WTC11 (cell line): ENCODE results near the gene MTCL1. TPM values are rescaled to one million over a fixed set of nuclear protein-coding genes. Genes with fewer than 3 reads are reported as not detected.

Experiments used
- ATAC-seq: fragments of 200-7000 bp; cut with Tn5 transposase; 2 replicates; pipeline ENCODE4 v1.10.0; 2021; ENCODE audit warnings: mild to moderate bottlenecking, moderate library complexity
- CTCF ChIA-PET: fragments of 300-600 bp; sonication (Branson Sonifier 250); formaldehyde crosslinking; loops from one replicate; lab custom pipeline; 2021; ENCODE audit warnings: antibody characterized with exemption; lab: Charles Lee
- POLR2A ChIA-PET: fragments of 350-600 bp; sonication (Branson Sonifier 250); formaldehyde crosslinking; loops from one replicate; lab custom pipeline; 2021; ENCODE audit warnings: antibody characterized with exemption; lab: Charles Lee
- DNase-seq: peaks from one replicate; pipeline ENCODE4 v3.0.0; 2021; ENCODE audit warnings: low spot score
- H3K27ac Mint-ChIP-seq: 2 replicates; pipeline ENCODE4 v1.8.0; 2021; ENCODE audit warnings: mixed read lengths
- H3K27me3 Mint-ChIP-seq: 2 replicates; pipeline ENCODE4 v1.8.0; 2021; ENCODE audit warnings: low read depth, mild to moderate bottlenecking, moderate library complexity, mixed read lengths
- H3K36me3 Mint-ChIP-seq: 2 replicates; pipeline ENCODE4 v1.8.0; 2021; ENCODE audit warnings: mixed read lengths
- H3K4me1 Mint-ChIP-seq: 2 replicates; pipeline ENCODE4 v1.8.0; 2022; ENCODE audit warnings: mixed read lengths
- H3K4me3 Mint-ChIP-seq: 2 replicates; pipeline ENCODE4 v1.8.0; 2021; ENCODE audit warnings: mild to moderate bottlenecking, moderate library complexity, mixed read lengths
- H3K9me3 Mint-ChIP-seq: 2 replicates; pipeline ENCODE4 v1.8.0; 2021; ENCODE audit warnings: mixed read lengths
- ATF2 ChIP-seq: sonication (generic); formaldehyde crosslinking; IDR thresholded peaks from 2 replicates; pipeline ENCODE4 v1.8.1; 2022; ENCODE audit warnings: low read depth, missing genetic modification reagents, borderline replicate concordance
- CREM ChIP-seq: sonication (generic); formaldehyde crosslinking; IDR thresholded peaks from 2 replicates; pipeline ENCODE4 v1.8.1; 2022; ENCODE audit warnings: mild to moderate bottlenecking, missing genetic modification reagents, moderate library complexity
- CTCF ChIP-seq: fragments of 200-600 bp; IDR thresholded peaks from 2 replicates; pipeline ENCODE4 v1.8.0; 2022; ENCODE audit warnings: antibody characterized with exemption
- E2F1 ChIP-seq: sonication (generic); formaldehyde crosslinking; IDR thresholded peaks from 2 replicates; pipeline ENCODE4 v1.8.0; 2022; ENCODE audit warnings: mild to moderate bottlenecking, missing genetic modification reagents
- ERG ChIP-seq: fragments of 250-450 bp; sonication (Bioruptor Pico); IDR thresholded peaks from 2 replicates; pipeline ENCODE4 v1.8.0; 2021; ENCODE audit warnings: mild to moderate bottlenecking
- FOXJ3 ChIP-seq: sonication (generic); formaldehyde crosslinking; IDR thresholded peaks from 2 replicates; pipeline ENCODE4 v1.9.0; 2021; ENCODE audit warnings: missing genetic modification reagents, mild to moderate bottlenecking, borderline replicate concordance
- GRHL2 ChIP-seq: fragments of 250-450 bp; sonication (Bioruptor Pico); IDR thresholded peaks from 2 replicates; pipeline ENCODE4 v1.8.0; 2022; ENCODE audit warnings: mild to moderate bottlenecking, moderate library complexity; ENCODE audit not compliant: insufficient replicate concordance, severe bottlenecking
- PRDM15 ChIP-seq: sonication (generic); formaldehyde crosslinking; IDR thresholded peaks from 2 replicates; pipeline ENCODE4 v1.8.0; 2022; ENCODE audit warnings: missing genetic modification reagents
- PREB ChIP-seq: sonication (generic); formaldehyde crosslinking; IDR thresholded peaks from 2 replicates; pipeline ENCODE4 v1.8.1; 2022; ENCODE audit warnings: mild to moderate bottlenecking, missing genetic modification reagents, moderate library complexity, borderline replicate concordance
- RORB ChIP-seq: fragments of 250-450 bp; sonication (Bioruptor Pico); IDR thresholded peaks from 2 replicates; pipeline ENCODE4 v1.9.0; 2021; ENCODE audit warnings: mild to moderate bottlenecking
- SP1 ChIP-seq: sonication (generic); formaldehyde crosslinking; conservative IDR thresholded peaks from 2 replicates; pipeline ENCODE4 v1.8.1; 2022; ENCODE audit warnings: missing genetic modification reagents
- USF2 ChIP-seq: sonication (generic); formaldehyde crosslinking; IDR thresholded peaks from 2 replicates; pipeline ENCODE4 v1.8.1; 2023; ENCODE audit warnings: mild to moderate bottlenecking, missing genetic modification reagents, moderate library complexity
- ZNF416 ChIP-seq: fragments of 250-450 bp; sonication (Bioruptor Pico); IDR thresholded peaks from 2 replicates; pipeline ENCODE4 v1.9.0; 2021; ENCODE audit warnings: mild to moderate bottlenecking, inconsistent platforms
- ZSCAN18 ChIP-seq: fragments of 250-450 bp; sonication (Bioruptor Pico); IDR thresholded peaks from 2 replicates; pipeline ENCODE4 v2.1.2; 2022; ENCODE audit warnings: mild to moderate bottlenecking, moderate library complexity
- total RNA-seq: library from RNA; stranded (reverse); gene quantifications from 3 replicates; pipeline ENCODE4 v1.2.3, GENCODE V29; 2021

The MTCL1 gene
- total RNA-seq, 1 experiment from 2014 or later, result 64.3 TPM

- no peak overlapping the region for H3K4me3 Mint-ChIP-seq
- DNase-seq (no peak), ATAC-seq (no peak)
- CTCF ChIA-PET, result interaction anchor here (0.6 to 1.0 kb wide), 2 partner anchors 8 to 10 kb away, joined by 3 read pairs; no protein-coding TSS in a partner anchor
- H3K36me3 Mint-ChIP-seq, result peaks cover 3% of the 10 kb centered on the region; the same call in 1 of the 2 replicates
- POLR2A ChIA-PET, result no interaction called here
- H3K27me3 Mint-ChIP-seq, result no peaks in the 10 kb centered on the region
- peaks cover 57% of the 10 kb centered on the region for H3K4me1 Mint-ChIP-seq
- H3K27ac Mint-ChIP-seq, result no peak overlapping the region
- no peak for TF ChIP-seq ZSCAN18 (CRISPR knock-in tag)
- TF ChIP-seq PRDM15 (CRISPR knock-in tag), result no peak
- TF ChIP-seq ATF2 (CRISPR knock-in tag), result no peak
- TF ChIP-seq E2F1 (CRISPR knock-in tag), result no peak
- TF ChIP-seq USF2, result no peak
- TF ChIP-seq FOXJ3, result no peak
- TF ChIP-seq CREM (CRISPR knock-in tag), result no peak
- no peak for TF ChIP-seq ERG (CRISPR knock-in tag)
- no peak for TF ChIP-seq CTCF
- no peak for TF ChIP-seq SP1 (CRISPR knock-in tag)
- TF ChIP-seq GRHL2, result no peak
- no peak for TF ChIP-seq PREB (CRISPR knock-in tag)
- no peak for TF ChIP-seq RORB (CRISPR knock-in tag)
- no peak for TF ChIP-seq ZNF416 (CRISPR knock-in tag)
- no peaks in the 10 kb centered on the region for H3K9me3 Mint-ChIP-seq
These were observed 68.6 kb downstream of the MTCL1 start for GRCh38 chr18:8773980-8774379.
